Measurements from ENCODE around the gene SEPSECS. TPM values are rescaled to one million over a fixed set of nuclear protein-coding genes. Genes with fewer than 3 reads are reported as not detected.

The SEPSECS gene
- polyA plus RNA-seq, 1 donor (not counting 4 experiments of a cell fraction or from before 2014, with no cell fraction given): 6.6 TPM

GRCh38 chr4:25111648-25112196 is 48.5 kb downstream of the SEPSECS start:
- no peak for TF ChIP-seq EZH2 (IDR thresholded peaks at IDR 0.05; ENCODE audit: low read length)
- no peak for TF ChIP-seq CTCF (optimal IDR thresholded peaks at IDR 0.05 in 1 of 3, IDR thresholded peaks at IDR 0.05 in 1 of 3, conservative IDR thresholded peaks at IDR 0.05 in 1 of 3; ENCODE audit: extremely low read depth in 1 of 3, insufficient read depth in 2 of 3, low read length in 3 of 3)
- Histone ChIP-seq H4K20me1 (ENCODE audit: control insufficient read depth, extremely low read depth, insufficient read depth, low read length) (no peaks in the 10 kb centered on the region), H3K4me1 (ENCODE audit: control insufficient read depth, extremely low read depth, insufficient read depth, low read length) (no peaks in the 10 kb centered on the region), H3K9me1 (ENCODE audit: control insufficient read depth, extremely low read depth, insufficient read depth, low read length) (no peaks in the 10 kb centered on the region), H3K27me3 (ENCODE audit: control insufficient read depth, extremely low read depth, insufficient read depth, low read length) (no peaks in the 10 kb centered on the region), H3K27ac (ENCODE audit: control insufficient read depth, insufficient read depth, low read length) (no peak overlapping the region), H2AFZ (ENCODE audit: control insufficient read depth, low read length) (no peak overlapping the region), H3K9me3 (ENCODE audit: control insufficient read depth, low read depth, low read length) (no peaks in the 10 kb centered on the region), H3K4me2 (ENCODE audit: control insufficient read depth, extremely low read depth, insufficient read depth, low read depth, low read length) (no peak overlapping the region), H3K4me3 (ENCODE audit: control insufficient read depth in 2 of 3, extremely low read depth in 1 of 3, insufficient read depth in 2 of 3, low read depth in 1 of 3, low read length in 3 of 3) (no peak overlapping the region), H3K9ac (ENCODE audit: control insufficient read depth, extremely low read depth, insufficient read depth, low read length) (no peak overlapping the region), H3K36me3 (ENCODE audit: control insufficient read depth in 2 of 2, extremely low read depth in 1 of 2, insufficient read depth in 2 of 2, low read length in 2 of 2) (no peaks in the 10 kb centered on the region), H3K79me2 (ENCODE audit: control insufficient read depth, insufficient read depth, low read length) (no peaks in the 10 kb centered on the region)
- dilution Hi-C loops (cut with MboI; ENCODE audit: extremely low pct_ligation_motif_present, low sequenced_read_pairs): no loop called here
- DNase-seq (ENCODE audit: low read depth, low spot score): no peak
- no peak for FAIRE-seq

DNA sequence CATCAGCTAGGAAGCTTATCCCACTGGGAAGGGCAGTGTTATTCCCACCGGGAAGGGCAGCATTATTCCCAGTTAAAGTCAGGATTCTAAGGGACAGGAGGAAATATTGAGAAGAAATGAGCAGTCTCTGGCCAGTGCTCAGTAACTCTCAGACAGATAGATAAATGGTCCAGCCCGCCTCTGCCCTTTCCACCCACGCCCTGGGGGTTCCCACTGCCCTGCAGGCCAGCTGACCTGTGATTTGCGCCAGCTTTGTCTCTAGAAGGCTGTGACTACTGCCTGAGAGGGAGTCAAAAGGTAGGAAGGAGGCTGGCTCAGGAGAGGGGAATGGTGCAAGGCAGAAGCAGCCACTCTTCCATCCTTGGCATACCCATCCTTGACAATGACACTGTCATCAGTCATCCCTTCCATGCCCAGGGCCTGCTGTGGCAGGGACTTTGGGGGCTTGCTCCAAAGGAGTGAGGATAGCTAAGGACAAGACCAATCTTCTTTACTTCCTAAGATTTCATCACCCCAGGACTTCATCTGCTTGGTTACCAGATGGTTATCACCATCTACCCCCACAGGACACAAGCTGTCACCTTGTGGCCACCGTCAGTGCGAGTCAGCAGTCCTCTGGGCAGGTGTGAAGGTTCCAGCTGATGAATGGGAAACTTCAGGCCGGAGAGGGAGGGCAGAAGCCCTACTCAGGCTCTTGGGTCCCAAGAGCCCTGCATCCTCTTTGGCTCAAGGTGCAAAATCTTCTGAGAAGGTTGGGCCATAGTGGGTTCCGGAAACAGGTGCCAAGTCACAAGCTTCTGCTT is 49.5 kb downstream of the SEPSECS start:
- DNase-seq (ENCODE audit: low read depth, low spot score) (no peak), FAIRE-seq (no peak)
- Histone ChIP-seq H3K9me1 (ENCODE audit: control insufficient read depth, extremely low read depth, insufficient read depth, low read length) (no peaks in the 10 kb centered on the region), H3K79me2 (ENCODE audit: control insufficient read depth, insufficient read depth, low read length) (no peaks in the 10 kb centered on the region), H4K20me1 (ENCODE audit: control insufficient read depth, extremely low read depth, insufficient read depth, low read length) (no peaks in the 10 kb centered on the region), H3K4me2 (ENCODE audit: control insufficient read depth, extremely low read depth, insufficient read depth, low read depth, low read length) (no peak overlapping the region), H3K27ac (ENCODE audit: control insufficient read depth, insufficient read depth, low read length) (no peak overlapping the region), H3K4me3 (ENCODE audit: control insufficient read depth in 2 of 3, extremely low read depth in 1 of 3, insufficient read depth in 2 of 3, low read depth in 1 of 3, low read length in 3 of 3) (no peak overlapping the region), H3K27me3 (ENCODE audit: control insufficient read depth, extremely low read depth, insufficient read depth, low read length) (no peaks in the 10 kb centered on the region), H3K4me1 (ENCODE audit: control insufficient read depth, extremely low read depth, insufficient read depth, low read length) (no peaks in the 10 kb centered on the region), H2AFZ (ENCODE audit: control insufficient read depth, low read length) (no peak overlapping the region), H3K9ac (ENCODE audit: control insufficient read depth, extremely low read depth, insufficient read depth, low read length) (no peak overlapping the region), H3K36me3 (ENCODE audit: control insufficient read depth in 2 of 2, extremely low read depth in 1 of 2, insufficient read depth in 2 of 2, low read length in 2 of 2) (no peaks in the 10 kb centered on the region), H3K9me3 (ENCODE audit: control insufficient read depth, low read depth, low read length) (no peaks in the 10 kb centered on the region)
- no peak for TF ChIP-seq CTCF (optimal IDR thresholded peaks at IDR 0.05 in 1 of 3, IDR thresholded peaks at IDR 0.05 in 1 of 3, conservative IDR thresholded peaks at IDR 0.05 in 1 of 3; ENCODE audit: extremely low read depth in 1 of 3, insufficient read depth in 2 of 3, low read length in 3 of 3)
- dilution Hi-C loops (cut with MboI; ENCODE audit: extremely low pct_ligation_motif_present, low sequenced_read_pairs): no loop called here

All from keratinocyte (primary cell).